ENCODE results near the gene OR6B1. TPM values are rescaled to one million over a fixed set of nuclear protein-coding genes. Genes with fewer than 3 reads are reported as not detected.

OR6B1 gene
- total and polyA plus RNA-seq, 2 of the 8 experiments (the other 6 are each of a cell fraction or from before 2014, with no cell fraction given): not detected

GRCh38 chr7:144038887-144039286 is 38.8 kb downstream of the OR6B1 start:
- Histone ChIP-seq H3K23me2 (ENCODE audit: low read depth, low read length) (no peaks in the 10 kb centered on the region), H2BK12ac (ENCODE audit: low read depth, low read length) (no peak overlapping the region), H3K4me1 (replicated peaks in 1 of 4; ENCODE audit: control insufficient read depth in 3 of 4, insufficient read depth in 4 of 4, low read length in 3 of 4) (no peaks in the 10 kb centered on the region), H3K18ac (ENCODE audit: extremely low read depth, low read length) (no peak overlapping the region), H3K27ac (ENCODE audit: low read depth, low read length) (no peak overlapping the region), H2AFZ (ENCODE audit: low read length) (no peak overlapping the region; the same call in 1 of the 2 replicates), H2AK5ac (ENCODE audit: low read depth, low read length) (no peak overlapping the region), H2BK5ac (ENCODE audit: low read depth, low read length) (no peak overlapping the region), H4K20me1 (replicated peaks in 1 of 2; ENCODE audit: control insufficient read depth in 1 of 2, insufficient read depth in 2 of 2, low read length in 2 of 2) (no peaks in the 10 kb centered on the region), H2BK15ac (ENCODE audit: low read length) (no peak overlapping the region), H3K79me2 (ENCODE audit: control insufficient read depth in 1 of 2, insufficient read depth in 2 of 2, low read length in 2 of 2) (no peaks in the 10 kb centered on the region), H3K23ac (ENCODE audit: insufficient read length) (no peak overlapping the region), H3K4me3 (ENCODE audit: extremely low read depth in 1 of 4, insufficient read depth in 2 of 4, low read depth in 3 of 4, low read length in 4 of 4) (no peak overlapping the region), H3K27me3 (replicated peaks in 1 of 4; ENCODE audit: control insufficient read depth in 3 of 4, extremely low read depth in 1 of 4, insufficient read depth in 3 of 4, low read length in 3 of 4) (no peaks in the 10 kb centered on the region), H4K91ac (replicated peaks; ENCODE audit: insufficient read length, low read length) (no peak overlapping the region), H4K5ac (ENCODE audit: insufficient read length, low read depth, low read length) (no peak overlapping the region), H3K4me2 (ENCODE audit: insufficient read depth in 1 of 2, low read depth in 2 of 2, low read length in 2 of 2) (no peak overlapping the region), H3K56ac (replicated peaks; ENCODE audit: insufficient read length, low read depth, low read length) (no peak overlapping the region), H3K9ac (replicated peaks in 1 of 4; ENCODE audit: extremely low read depth in 1 of 4, low read depth in 3 of 4, low read length in 3 of 4) (no peak overlapping the region), H2BK20ac (ENCODE audit: low read length) (no peak overlapping the region), H3K14ac (ENCODE audit: insufficient read length) (no peak overlapping the region), H2BK120ac (replicated peaks; ENCODE audit: low read depth, low read length) (no peak overlapping the region), H3K9me3 (ENCODE audit: insufficient read depth in 2 of 2, low read depth in 1 of 2, low read length in 1 of 2) (no peaks in the 10 kb centered on the region), H4K8ac (ENCODE audit: extremely low read depth, insufficient read depth, low read length) (no peak overlapping the region), H3K79me1 (ENCODE audit: low read depth, low read length) (no peaks in the 10 kb centered on the region), H3K4ac (replicated peaks; ENCODE audit: insufficient read length, low read depth, low read length) (no peak overlapping the region), H3K36me3 (ENCODE audit: control insufficient read depth in 2 of 4, insufficient read depth in 4 of 4, low read length in 3 of 4) (no peaks in the 10 kb centered on the region)
- DNase-seq (ENCODE audit: low read depth in 1 of 2, low spot score in 2 of 2): no peak
- FAIRE-seq: no peak
- POLR2A ChIA-PET (ENCODE audit: partially characterized antibody): no interaction called here
- CTCF ChIA-PET (ENCODE audit: partially characterized antibody): interaction anchor here (1.5 to 2.4 kb wide), 2 partner anchors 11 to 25 kb away, joined by 4 to 8 read pairs; no protein-coding TSS in a partner anchor
- WGBS, 2 experiments (ENCODE audit: extremely low coverage in 1 of 2, insufficient coverage in 1 of 2, insufficient read length in 1 of 2, insufficient replicate concordance in 2 of 2, low coverage in 1 of 2, low lambda C conversion rate in 2 of 2, missing lambda C conversion rate in 1 of 2): 83% methylated on average over 4 of the region's 4 CpGs; no CpG with 5 or more reads in 1 of the 2 experiments
- TF ChIP-seq CREB1 (IDR thresholded peaks at IDR 0.05) (no peak), YY1 (IDR thresholded peaks at IDR 0.05; ENCODE audit: low read depth, low read length) (no peak), BCL11A (IDR thresholded peaks at IDR 0.05; ENCODE audit: low read depth in 2 of 2, low read length in 2 of 2) (no peak), KDM1A (IDR thresholded peaks at IDR 0.05; ENCODE audit: borderline replicate concordance, low read length) (no peak)

Measured in H1 (cell line).